ENCODE results near the gene DSC2.

DNA sequence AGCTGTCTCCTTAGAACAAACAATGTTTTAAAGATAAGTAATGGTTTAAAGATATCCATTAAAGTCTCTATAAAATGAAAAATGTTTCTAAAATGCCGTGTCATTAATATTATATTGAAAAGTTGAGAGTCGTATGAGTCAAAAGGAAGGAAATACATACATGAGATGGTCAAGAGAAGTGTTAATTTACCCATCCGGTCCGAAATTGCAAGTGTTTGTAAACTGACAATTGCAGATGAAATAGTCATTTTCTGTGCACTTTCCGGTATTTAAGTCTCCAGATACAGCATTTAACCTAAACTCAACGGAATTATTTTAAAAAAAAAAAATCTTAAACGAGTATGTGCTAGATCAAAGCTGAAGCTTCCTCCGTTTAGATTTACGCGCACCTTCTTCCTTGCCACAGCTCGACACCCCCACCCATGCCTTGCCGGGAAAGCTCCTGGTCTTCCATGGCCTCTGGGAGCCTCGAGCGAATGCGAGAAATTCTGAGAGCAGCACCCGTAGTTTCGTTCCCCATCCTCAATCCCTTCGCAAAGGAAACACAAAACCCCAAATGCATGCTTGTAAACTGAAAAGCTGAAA lies 61.4 kb downstream of the DSC2 start:
- TF ChIP-seq, protein P1, sequence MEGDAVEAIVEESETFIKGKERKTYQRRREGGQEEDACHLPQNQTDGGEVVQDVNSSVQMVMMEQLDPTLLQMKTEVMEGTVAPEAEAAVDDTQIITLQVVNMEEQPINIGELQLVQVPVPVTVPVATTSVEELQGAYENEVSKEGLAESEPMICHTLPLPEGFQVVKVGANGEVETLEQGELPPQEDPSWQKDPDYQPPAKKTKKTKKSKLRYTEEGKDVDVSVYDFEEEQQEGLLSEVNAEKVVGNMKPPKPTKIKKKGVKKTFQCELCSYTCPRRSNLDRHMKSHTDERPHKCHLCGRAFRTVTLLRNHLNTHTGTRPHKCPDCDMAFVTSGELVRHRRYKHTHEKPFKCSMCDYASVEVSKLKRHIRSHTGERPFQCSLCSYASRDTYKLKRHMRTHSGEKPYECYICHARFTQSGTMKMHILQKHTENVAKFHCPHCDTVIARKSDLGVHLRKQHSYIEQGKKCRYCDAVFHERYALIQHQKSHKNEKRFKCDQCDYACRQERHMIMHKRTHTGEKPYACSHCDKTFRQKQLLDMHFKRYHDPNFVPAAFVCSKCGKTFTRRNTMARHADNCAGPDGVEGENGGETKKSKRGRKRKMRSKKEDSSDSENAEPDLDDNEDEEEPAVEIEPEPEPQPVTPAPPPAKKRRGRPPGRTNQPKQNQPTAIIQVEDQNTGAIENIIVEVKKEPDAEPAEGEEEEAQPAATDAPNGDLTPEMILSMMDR (IDR thresholded peaks at IDR 0.05): no peak
- TF ChIP-seq POLR2A (IDR thresholded peaks at IDR 0.05) (no peak), POLR2AphosphoS5 (IDR thresholded peaks at IDR 0.05) (no peak)
